K562 (cell line): ENCODE results near the gene FBXO4. TPM values are rescaled to one million over a fixed set of nuclear protein-coding genes. Genes with fewer than 3 reads are reported as not detected.

Experiments
- ADNP ChIP-seq: fragments of 200-800 bp; sonication (Bioruptor generic); IDR thresholded peaks from 2 replicates; pipeline ENCODE4 v1.6.1; 2016; ENCODE audit warnings: missing genetic modification characterization, missing compliant biosample characterization
- CEBPG ChIP-seq, 3 experiments: fragments of 200-800 bp in 1 of 3; sonication (Bioruptor generic) in 1 of 3; sonication (generic) in 1 of 3; formaldehyde crosslinking in 1 of 3; IDR thresholded peaks in 2 of 3; conservative IDR thresholded peaks in 1 of 3; 2 replicates each; pipeline versions ENCODE4 v1.6.1 to v1.8.0; 2016 to 2022; ENCODE audit warnings: missing compliant biosample characterization in 2 of 3, missing genetic modification characterization in 2 of 3, mild to moderate bottlenecking in 1 of 3, missing genetic modification reagents in 1 of 3
- EGR1 ChIP-seq: fragments of 450-650 bp; conservative IDR thresholded peaks from 2 replicates; pipeline ENCODE4 v1.6.1; 2017; ENCODE audit warnings: mild to moderate bottlenecking
- FOXJ2 ChIP-seq: fragments of 200-800 bp; sonication (Bioruptor generic); IDR thresholded peaks from 2 replicates; pipeline ENCODE4 v1.6.1; 2016; ENCODE audit warnings: missing genetic modification characterization, missing compliant biosample characterization
- FOXM1 ChIP-seq, 2 experiments: fragments of 450-650 bp in 1 of 2; sonication (generic) in 1 of 2; formaldehyde crosslinking in 1 of 2; IDR thresholded peaks; 2 replicates each; pipeline versions ENCODE4 v1.6.1 to v1.9.0; 2017 to 2022; ENCODE audit warnings: low read depth in 2 of 2, mild to moderate bottlenecking in 2 of 2, missing genetic modification reagents in 1 of 2, moderate library complexity in 1 of 2
- GABPA ChIP-seq: fragments of 200-800 bp; sonication (Bioruptor generic); conservative IDR thresholded peaks from 2 replicates; pipeline ENCODE4 v1.6.1; 2016; ENCODE audit warnings: low read depth, missing genetic modification characterization, missing compliant biosample characterization
- KAT2B ChIP-seq: IDR thresholded peaks from one replicate; pipeline ENCODE4 v1.6.1; 2012; ENCODE audit warnings: low read depth, mild to moderate bottlenecking, control low read depth, inconsistent platforms, low read length, moderate library complexity
- PRDM10 ChIP-seq: fragments of 450-650 bp; IDR thresholded peaks from 2 replicates; pipeline ENCODE4 v1.6.1; 2018; ENCODE audit not compliant: partially characterized antibody
- SMARCA4 ChIP-seq: fragments of 450-650 bp; IDR thresholded peaks from 2 replicates; pipeline ENCODE4 v1.6.1; 2016
- TFAP4 ChIP-seq: sonication (generic); formaldehyde crosslinking; IDR thresholded peaks from 2 replicates; pipeline ENCODE4 v1.8.0; 2022; ENCODE audit warnings: missing genetic modification reagents, mild to moderate bottlenecking, moderate library complexity, borderline replicate concordance
- TFE3 ChIP-seq: fragments of 450-650 bp; formaldehyde crosslinking; IDR thresholded peaks from 2 replicates; pipeline ENCODE4 v1.4.0; 2020; ENCODE audit warnings: mild to moderate bottlenecking, mixed read lengths
- ZBTB34 ChIP-seq: fragments of 250-450 bp; sonication (Bioruptor Pico); IDR thresholded peaks from 2 replicates; pipeline ENCODE4 v1.8.0; 2021; ENCODE audit warnings: mild to moderate bottlenecking, moderate library complexity
- ZBTB43 ChIP-seq: sonication (generic); formaldehyde crosslinking; IDR thresholded peaks from 2 replicates; pipeline ENCODE4 v1.8.0; 2023; ENCODE audit warnings: mild to moderate bottlenecking, missing genetic modification reagents
- ZFP1 ChIP-seq: fragments of 450-650 bp; formaldehyde crosslinking; IDR thresholded peaks from 2 replicates; pipeline ENCODE4 v1.4.0; 2020; ENCODE audit warnings: mild to moderate bottlenecking, mixed read lengths
- ZNF311 ChIP-seq: fragments of 250-450 bp; sonication (Bioruptor Pico); IDR thresholded peaks from 2 replicates; pipeline ENCODE4 v1.4.0; 2020; ENCODE audit warnings: mild to moderate bottlenecking, moderate library complexity
- ZNF444 ChIP-seq: fragments of 250-450 bp; sonication (Bioruptor Pico); IDR thresholded peaks from 2 replicates; pipeline ENCODE4 v1.4.0; 2020; ENCODE audit warnings: mild to moderate bottlenecking, moderate library complexity
- polyA plus RNA-seq, 8 experiments: library from polyadenylated mRNA; depleted of rRNA in 4 of 8; stranded (reverse) in 5 of 8; unstranded in 3 of 8; fragments of >200 nt; fragmentation: Nextera tagmentation in 2 of 8; fragmentation: Illumina TruSeq in 1 of 8; extraction: Ambion mirVana in 2 of 8; extraction: Trizol in 1 of 8; gene quantifications; 2 replicates each; pipeline versions ENCODE4 v1.2.1 to v1.2.3, GENCODE V29; 2011 to 2014; ENCODE audit warnings: inconsistent platforms in 1 of 8, missing spikeins in 1 of 8
- total RNA-seq, 7 experiments: library from RNA; depleted of rRNA in 6 of 7; stranded (reverse); fragments of >200 nt in 6 of 7; fragmentation: Illumina TruSeq in 2 of 7; extraction: Trizol in 2 of 7; gene quantifications; 2 replicates each; pipeline versions ENCODE4 v1.2.1 to v1.2.3, GENCODE V29; 2011 to 2021; ENCODE audit warnings: low replicate concordance in 1 of 7

FBXO4 gene
- total and polyA plus RNA-seq, 9 of the 15 experiments (the other 6 are each of a cell fraction or from before 2014, with no cell fraction given), result 5.9 to 33.4 (median 19.6) TPM

GRCh38 chr5:41903892-41904799 is 20.9 kb upstream of the FBXO4 start, which contains the start of gene RIMOC1 (continued):
- TF ChIP-seq ADNP (tag) (no peak), EGR1 (peak; percentile 66; the same call in 1 of the 2 replicates), ZNF311 (CRISPR knock-in tag) (no peak), GABPA (tag) (peak; percentile 95), KAT2B (no peak), CEBPG (CRISPR knock-in tag; IDR thresholded peaks at IDR 0.05) (no peak), CEBPG (tag; conservative IDR thresholded peaks at IDR 0.05 in 1 of 2, IDR thresholded peaks at IDR 0.05 in 1 of 2) (no peak), PRDM10 (peak; percentile 35), ZBTB34 (CRISPR knock-in tag) (no peak), FOXM1 (IDR thresholded peaks at IDR 0.05; ENCODE audit: low read depth) (peak; percentile 15; the same call in 1 of the 2 replicates), FOXM1 (CRISPR knock-in tag; IDR thresholded peaks at IDR 0.05; ENCODE audit: low read depth) (peak; percentile 7; the same call in 1 of the 2 replicates), ZNF444 (no peak), TFAP4 (CRISPR knock-in tag) (peak; percentile 99), TFE3 (CRISPR knock-in tag) (peak; percentile 100), ZBTB43 (no peak), SMARCA4 (no peak), FOXJ2 (tag) (peak; percentile 83), ZFP1 (CRISPR knock-in tag) (no peak)
